HepG2 (cell line): ENCODE results near the gene ZNF697. TPM values are rescaled to one million over a fixed set of nuclear protein-coding genes. Genes with fewer than 3 reads are reported as not detected.

Source experiments
- ATAC-seq: fragments of 200-7000 bp; cut with Tn5 transposase; 3 replicates; pipeline ENCODE4 v1.9.1; 2020; ENCODE audit warnings: mild to moderate bottlenecking, moderate library complexity
- BruUV-seq: library from RNA; stranded (reverse); fragments of 400-500 nt; replicated peaks from 2 replicates; lab custom pipeline; 2021; lab: Mats Ljungman, UMichigan
- CTCF ChIA-PET: fragments of 300-600 bp; formaldehyde crosslinking; extraction: SDS; loops from one replicate; lab custom pipeline; 2021; ENCODE audit warnings: low total read pairs, inconsistent platforms, low intra/inter-chr PET ratio; lab: Yijun Ruan, JAX
- POLR2A ChIA-PET: fragments of 350-600 bp; sonication (Branson Sonifier 250); formaldehyde crosslinking; loops from one replicate; lab custom pipeline; 2020; ENCODE audit warnings: antibody characterized with exemption, inconsistent platforms; lab: Yijun Ruan, JAX
- DNase-seq: peaks from one replicate; pipeline ENCODE4 v3.0.0-alpha.2; 2015; ENCODE audit warnings: low spot score
- FAIRE-seq: peaks from 3 replicates; lab custom pipeline; 2011; peaks lifted over from hg19 to GRCh38; lab: Jason Lieb, UNC
- H2AFZ ChIP-seq: one replicate; pipeline ENCODE4 v1.6.1; 2011; ENCODE audit warnings: low read length, inconsistent platforms
- H3K27ac ChIP-seq: fragments of 300-600 bp; 3 replicates; pipeline ENCODE4 v1.8.0; 2011; ENCODE audit warnings: mixed run types, mild to moderate bottlenecking, mixed read lengths, low read length, inconsistent platforms; ENCODE audit not compliant: insufficient read depth; ENCODE audit errors: extremely low read length
- H3K27me3 ChIP-seq, 2 experiments: fragments of 200-600 bp in 1 of 2; 2 replicates in 1 of 2; 3 replicates in 1 of 2; pipeline versions ENCODE4 v1.6.0 to v1.8.0; 2011; ENCODE audit warnings: low read length in 2 of 2, mild to moderate bottlenecking in 2 of 2, moderate library complexity in 2 of 2, inconsistent platforms in 1 of 2; ENCODE audit not compliant: insufficient read depth in 2 of 2, control insufficient read depth in 1 of 2
- H3K36me3 ChIP-seq, 2 experiments: fragments of 200-600 bp in 1 of 2; replicated peaks in 1 of 2; 2 replicates in 1 of 2; 3 replicates in 1 of 2; pipeline versions ENCODE4 v1.5.1 to v1.8.0; 2011; ENCODE audit warnings: low read length in 2 of 2, inconsistent platforms in 1 of 2; ENCODE audit not compliant: insufficient read depth in 2 of 2, control insufficient read depth in 1 of 2
- H3K4me1 ChIP-seq: 2 replicates; pipeline ENCODE4 v1.5.1; 2012; ENCODE audit warnings: low read length, inconsistent platforms; ENCODE audit not compliant: insufficient read depth
- H3K4me2 ChIP-seq: 2 replicates; pipeline ENCODE4 v1.6.0; 2011; ENCODE audit warnings: low read depth, low read length, inconsistent platforms
- H3K4me3 ChIP-seq, 3 experiments: fragments of 200-600 bp in 1 of 3; sonication (generic), shearing (Covaris generic) in 1 of 3; replicated peaks in 1 of 3; 2 replicates each; pipeline ENCODE4 v1.5.1; 2011 to 2016; ENCODE audit warnings: low read length in 3 of 3, inconsistent platforms in 2 of 3, low read depth in 2 of 3, mild to moderate bottlenecking in 2 of 3, control low read depth in 1 of 3, mixed read lengths in 1 of 3; ENCODE audit not compliant: insufficient read depth in 1 of 3
- H3K79me2 ChIP-seq: one replicate; pipeline ENCODE4 v1.6.1; 2011; ENCODE audit warnings: low read length, inconsistent platforms; ENCODE audit not compliant: insufficient read depth
- H3K9ac ChIP-seq: 2 replicates; pipeline ENCODE4 v1.6.0; 2011; ENCODE audit warnings: mild to moderate bottlenecking, low read depth, low read length, inconsistent platforms; ENCODE audit not compliant: insufficient read depth
- H3K9me3 ChIP-seq: 2 replicates; pipeline ENCODE4 v1.5.1; 2012; ENCODE audit warnings: mild to moderate bottlenecking, low read length
- H4K20me1 ChIP-seq: 2 replicates; pipeline ENCODE4 v1.6.0; 2011; ENCODE audit warnings: inconsistent platforms, mild to moderate bottlenecking, low read length, moderate library complexity; ENCODE audit not compliant: insufficient read depth
- CBX5 ChIP-seq: sonication (generic); formaldehyde crosslinking; IDR thresholded peaks from 2 replicates; pipeline ENCODE4 v1.4.0; 2020; ENCODE audit warnings: missing genetic modification reagents, borderline replicate concordance
- HOXA9 ChIP-seq: sonication (generic); formaldehyde crosslinking; IDR thresholded peaks from 2 replicates; pipeline ENCODE4 v1.8.1; 2022; ENCODE audit warnings: missing genetic modification reagents, mild to moderate bottlenecking, moderate library complexity, borderline replicate concordance
- NFRKB ChIP-seq: fragments of 450-650 bp; IDR thresholded peaks from 2 replicates; pipeline ENCODE4 v1.6.1; 2017
- PCBP2 ChIP-seq: fragments of 200-400 bp; formaldehyde crosslinking; optimal IDR thresholded peaks from 2 replicates; pipeline ENCODE3; 2018; ENCODE audit warnings: low read length, low read depth; ENCODE audit not compliant: poor library complexity, severe bottlenecking
- RAD21 ChIP-seq: fragments of 450-650 bp; formaldehyde crosslinking; IDR thresholded peaks from 2 replicates; pipeline ENCODE4 v1.5.0; 2020; ENCODE audit warnings: mild to moderate bottlenecking
- RBAK ChIP-seq: sonication (generic); formaldehyde crosslinking; IDR thresholded peaks from 2 replicates; pipeline ENCODE4 v1.5.1; 2020; ENCODE audit warnings: mild to moderate bottlenecking, missing genetic modification reagents
- ZNF225 ChIP-seq: sonication (generic); formaldehyde crosslinking; IDR thresholded peaks from 2 replicates; pipeline ENCODE4 v1.4.0; 2020; ENCODE audit warnings: mild to moderate bottlenecking, missing genetic modification reagents
- ZNF562 ChIP-seq: sonication (generic); formaldehyde crosslinking; IDR thresholded peaks from 2 replicates; pipeline ENCODE4 v1.8.0; 2022; ENCODE audit warnings: missing genetic modification reagents, borderline replicate concordance
- WGBS: methylation state at CpG from one replicate; pipeline ENCODE4 v1.1.6; 2017; ENCODE audit warnings: low lambda C conversion rate; 5-methylcytosine and 5-hydroxymethylcytosine counted together
- in situ Hi-C: cut with HindIII; loops from 2 replicates; pipeline ENCODE4 v1.10.0; 2017; ENCODE audit warnings: low pct_unique_long_range_greater_than_20kb; ENCODE audit not compliant: extremely low pct_ligation_motif_present
- intact Hi-C: fragments of 100-400 bp; cut with micrococcal nuclease; formaldehyde crosslinking; loops from one replicate; pipeline ENCODE4 v1.10.0; 2022; ENCODE audit not compliant: unreplicated experiment
- polyA plus RNA-seq, 8 experiments: library from polyadenylated mRNA; depleted of rRNA in 3 of 8; stranded (reverse) in 7 of 8; unstranded in 1 of 8; fragments of >200 nt; fragmentation: Illumina TruSeq in 4 of 8; extraction: Trizol in 4 of 8; gene quantifications; 2 replicates each; pipeline versions ENCODE4 v1.2.1 to v1.2.3, GENCODE V29; 2011 to 2016; ENCODE audit warnings: low read depth in 4 of 8, missing spikeins in 1 of 8, mixed read lengths in 1 of 8; ENCODE audit not compliant: insufficient read depth in 1 of 8
- total RNA-seq, 5 experiments: library from RNA; depleted of rRNA; stranded (reverse); fragments of >200 nt; fragmentation: Illumina TruSeq; extraction: Trizol; gene quantifications; 2 replicates each; pipeline ENCODE4 v1.2.3, GENCODE V29; 2016; ENCODE audit warnings: low read depth in 1 of 5
- TF ChIP-seq, protein P1 (sequence below): sonication (generic); formaldehyde crosslinking; IDR thresholded peaks from 2 replicates; pipeline ENCODE4 v1.5.0; 2020; ENCODE audit warnings: missing genetic modification reagents, mild to moderate bottlenecking, borderline replicate concordance
- TF ChIP-seq, protein P2 (sequence below): sonication (generic); formaldehyde crosslinking; IDR thresholded peaks from 2 replicates; pipeline ENCODE4 v1.4.0; 2020; ENCODE audit warnings: missing genetic modification reagents, low read depth, mild to moderate bottlenecking, borderline replicate concordance
- TF ChIP-seq, protein P3 (sequence below): sonication (generic); formaldehyde crosslinking; IDR thresholded peaks from 2 replicates; pipeline ENCODE4 v1.5.1; 2020; ENCODE audit warnings: missing genetic modification reagents, mild to moderate bottlenecking, borderline replicate concordance
- TF ChIP-seq, protein P4 (sequence below): sonication (generic); formaldehyde crosslinking; IDR thresholded peaks from 2 replicates; pipeline ENCODE4 v1.4.0; 2020; ENCODE audit warnings: missing genetic modification reagents, borderline replicate concordance
- TF ChIP-seq, protein P5 (sequence below): sonication (generic); formaldehyde crosslinking; IDR thresholded peaks from 2 replicates; pipeline ENCODE4 v1.5.0; 2020; ENCODE audit warnings: mild to moderate bottlenecking, missing genetic modification reagents

Gene ZNF697
- total and polyA plus RNA-seq, 2 of the 13 experiments (the other 11 are each of a cell fraction or from before 2014, with no cell fraction given), result 2.3 to 7.1 TPM

DNA sequence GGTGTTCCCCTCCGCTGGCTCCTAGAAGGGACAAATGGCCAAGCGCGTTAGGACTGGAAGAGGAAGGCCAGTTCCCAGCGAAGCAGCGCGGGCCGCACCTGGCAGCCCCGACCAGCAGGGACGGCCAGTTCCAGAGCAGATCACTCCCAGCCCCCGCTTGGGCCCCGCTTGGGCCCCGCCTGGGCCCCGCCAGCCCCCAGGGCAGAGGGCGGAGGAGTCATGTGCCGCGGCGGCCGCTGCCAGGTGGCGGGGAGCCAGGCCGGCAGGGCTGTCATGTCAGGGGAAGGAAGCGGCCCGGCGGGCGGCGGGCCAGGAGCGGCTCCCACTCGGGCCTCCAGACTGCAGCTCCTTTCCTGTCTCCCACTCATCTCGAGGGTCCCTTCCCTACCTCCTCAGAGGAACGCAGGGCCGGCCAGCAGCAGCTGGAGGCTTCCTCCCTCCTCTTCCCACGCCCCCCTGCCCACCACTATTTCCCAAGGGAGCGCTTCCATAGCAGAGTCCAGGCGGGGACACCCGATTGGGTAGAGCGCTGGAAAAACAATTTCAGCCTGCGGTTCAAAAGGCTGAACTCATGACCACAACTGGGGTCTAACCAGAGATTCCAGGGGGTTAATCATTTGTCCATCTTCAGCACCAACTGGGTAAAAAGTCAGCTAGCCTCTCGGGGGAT lies 16.5 kb downstream of the ZNF697 start:
- ChIA-PET POLR2A (interaction anchor here (0.6 to 1.8 kb wide), 6 partner anchors 10 to 93 kb away, joined by 3 to 24 read pairs (median 4); partner anchors contain the start of genes PHGDH and ZNF697), CTCF (no interaction called here)
- BruUV-seq, result no TSS peak
- Histone ChIP-seq H3K79me2 (peaks cover 50% of the 10 kb centered on the region), H3K9me3 (no peaks in the 10 kb centered on the region), H3K4me1 (peaks cover 57% of the 10 kb centered on the region), H4K20me1 (no peaks in the 10 kb centered on the region), H3K9ac (peak overlapping the region; percentile 76), H3K27me3 (no peaks in the 10 kb centered on the region), H3K27ac (peak overlapping the region; percentile 86), H2AFZ (no peak overlapping the region), H3K36me3 (peaks cover 2 to 10% of the 10 kb centered on the region in 2 experiments; a peak in 1 of 5 replicates), H3K4me2 (peak overlapping the region; percentile 85), H3K4me3 (peak overlapping the region; percentile 39 to 65 (median 43))
- intact Hi-C loops, result loop anchor here (2.0 to 5.0 kb wide), 2 partner anchors 15 to 81 kb away; partner anchors contain the start of gene PHGDH
- FAIRE-seq (peak; percentile 89), DNase-seq (peak; percentile 88), ATAC-seq (peak; percentile 94)
- 2% methylated on average over 14 of the region's 37 CpGs for WGBS
- in situ Hi-C loops, result no loop called here
- TF ChIP-seq, protein P1, sequence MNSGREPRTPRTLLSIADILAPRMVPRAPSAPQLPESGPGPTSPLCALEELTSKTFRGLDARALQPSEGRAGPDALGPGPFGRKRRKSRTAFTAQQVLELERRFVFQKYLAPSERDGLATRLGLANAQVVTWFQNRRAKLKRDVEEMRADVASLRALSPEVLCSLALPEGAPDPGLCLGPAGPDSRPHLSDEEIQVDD, result peak; percentile 78; the same call in 1 of the 2 replicates
- TF ChIP-seq RBAK (no peak), ZNF562 (no peak), RAD21 (CRISPR knock-in tag) (0 out of 2 replicates have a peak, but pooled peaks have one; percentile 30), PCBP2 (no peak), NFRKB (no peak), ZNF225 (peak; percentile 75; the same call in 1 of the 2 replicates), CBX5 (CRISPR knock-in tag) (no peak), HOXA9 (0 out of 2 replicates have a peak, but pooled peaks have one; percentile 46)
- TF ChIP-seq, protein P2, sequence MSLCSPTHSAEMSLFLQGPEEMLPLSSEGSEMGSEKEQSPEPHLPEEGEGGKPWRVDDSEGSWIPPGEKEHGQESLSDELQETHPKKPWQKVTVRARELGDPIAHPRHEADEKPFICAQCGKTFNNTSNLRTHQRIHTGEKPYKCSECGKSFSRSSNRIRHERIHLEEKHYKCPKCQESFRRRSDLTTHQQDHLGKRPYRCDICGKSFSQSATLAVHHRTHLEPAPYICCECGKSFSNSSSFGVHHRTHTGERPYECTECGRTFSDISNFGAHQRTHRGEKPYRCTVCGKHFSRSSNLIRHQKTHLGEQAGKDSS (CRISPR knock-in tag), result peak; percentile 32; the same call in 1 of the 2 replicates
- TF ChIP-seq, protein P3, sequence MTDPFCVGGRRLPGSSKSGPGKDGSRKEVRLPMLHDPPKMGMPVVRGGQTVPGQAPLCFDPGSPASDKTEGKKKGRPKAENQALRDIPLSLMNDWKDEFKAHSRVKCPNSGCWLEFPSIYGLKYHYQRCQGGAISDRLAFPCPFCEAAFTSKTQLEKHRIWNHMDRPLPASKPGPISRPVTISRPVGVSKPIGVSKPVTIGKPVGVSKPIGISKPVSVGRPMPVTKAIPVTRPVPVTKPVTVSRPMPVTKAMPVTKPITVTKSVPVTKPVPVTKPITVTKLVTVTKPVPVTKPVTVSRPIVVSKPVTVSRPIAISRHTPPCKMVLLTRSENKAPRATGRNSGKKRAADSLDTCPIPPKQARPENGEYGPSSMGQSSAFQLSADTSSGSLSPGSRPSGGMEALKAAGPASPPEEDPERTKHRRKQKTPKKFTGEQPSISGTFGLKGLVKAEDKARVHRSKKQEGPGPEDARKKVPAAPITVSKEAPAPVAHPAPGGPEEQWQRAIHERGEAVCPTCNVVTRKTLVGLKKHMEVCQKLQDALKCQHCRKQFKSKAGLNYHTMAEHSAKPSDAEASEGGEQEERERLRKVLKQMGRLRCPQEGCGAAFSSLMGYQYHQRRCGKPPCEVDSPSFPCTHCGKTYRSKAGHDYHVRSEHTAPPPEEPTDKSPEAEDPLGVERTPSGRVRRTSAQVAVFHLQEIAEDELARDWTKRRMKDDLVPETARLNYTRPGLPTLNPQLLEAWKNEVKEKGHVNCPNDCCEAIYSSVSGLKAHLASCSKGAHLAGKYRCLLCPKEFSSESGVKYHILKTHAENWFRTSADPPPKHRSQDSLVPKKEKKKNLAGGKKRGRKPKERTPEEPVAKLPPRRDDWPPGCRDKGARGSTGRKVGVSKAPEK (CRISPR knock-in tag), result no peak
- TF ChIP-seq, protein P4, sequence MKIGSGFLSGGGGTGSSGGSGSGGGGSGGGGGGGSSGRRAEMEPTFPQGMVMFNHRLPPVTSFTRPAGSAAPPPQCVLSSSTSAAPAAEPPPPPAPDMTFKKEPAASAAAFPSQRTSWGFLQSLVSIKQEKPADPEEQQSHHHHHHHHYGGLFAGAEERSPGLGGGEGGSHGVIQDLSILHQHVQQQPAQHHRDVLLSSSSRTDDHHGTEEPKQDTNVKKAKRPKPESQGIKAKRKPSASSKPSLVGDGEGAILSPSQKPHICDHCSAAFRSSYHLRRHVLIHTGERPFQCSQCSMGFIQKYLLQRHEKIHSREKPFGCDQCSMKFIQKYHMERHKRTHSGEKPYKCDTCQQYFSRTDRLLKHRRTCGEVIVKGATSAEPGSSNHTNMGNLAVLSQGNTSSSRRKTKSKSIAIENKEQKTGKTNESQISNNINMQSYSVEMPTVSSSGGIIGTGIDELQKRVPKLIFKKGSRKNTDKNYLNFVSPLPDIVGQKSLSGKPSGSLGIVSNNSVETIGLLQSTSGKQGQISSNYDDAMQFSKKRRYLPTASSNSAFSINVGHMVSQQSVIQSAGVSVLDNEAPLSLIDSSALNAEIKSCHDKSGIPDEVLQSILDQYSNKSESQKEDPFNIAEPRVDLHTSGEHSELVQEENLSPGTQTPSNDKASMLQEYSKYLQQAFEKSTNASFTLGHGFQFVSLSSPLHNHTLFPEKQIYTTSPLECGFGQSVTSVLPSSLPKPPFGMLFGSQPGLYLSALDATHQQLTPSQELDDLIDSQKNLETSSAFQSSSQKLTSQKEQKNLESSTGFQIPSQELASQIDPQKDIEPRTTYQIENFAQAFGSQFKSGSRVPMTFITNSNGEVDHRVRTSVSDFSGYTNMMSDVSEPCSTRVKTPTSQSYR (CRISPR knock-in tag), result peak; percentile 34; the same call in 1 of the 2 replicates
- TF ChIP-seq, protein P5, sequence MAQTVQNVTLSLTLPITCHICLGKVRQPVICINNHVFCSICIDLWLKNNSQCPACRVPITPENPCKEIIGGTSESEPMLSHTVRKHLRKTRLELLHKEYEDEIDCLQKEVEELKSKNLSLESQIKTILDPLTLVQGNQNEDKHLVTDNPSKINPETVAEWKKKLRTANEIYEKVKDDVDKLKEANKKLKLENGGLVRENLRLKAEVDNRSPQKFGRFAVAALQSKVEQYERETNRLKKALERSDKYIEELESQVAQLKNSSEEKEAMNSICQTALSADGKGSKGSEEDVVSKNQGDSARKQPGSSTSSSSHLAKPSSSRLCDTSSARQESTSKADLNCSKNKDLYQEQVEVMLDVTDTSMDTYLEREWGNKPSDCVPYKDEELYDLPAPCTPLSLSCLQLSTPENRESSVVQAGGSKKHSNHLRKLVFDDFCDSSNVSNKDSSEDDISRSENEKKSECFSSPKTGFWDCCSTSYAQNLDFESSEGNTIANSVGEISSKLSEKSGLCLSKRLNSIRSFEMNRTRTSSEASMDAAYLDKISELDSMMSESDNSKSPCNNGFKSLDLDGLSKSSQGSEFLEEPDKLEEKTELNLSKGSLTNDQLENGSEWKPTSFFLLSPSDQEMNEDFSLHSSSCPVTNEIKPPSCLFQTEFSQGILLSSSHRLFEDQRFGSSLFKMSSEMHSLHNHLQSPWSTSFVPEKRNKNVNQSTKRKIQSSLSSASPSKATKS (CRISPR knock-in tag), result no peak
